ENCODE measurements around the gene GPBP1L1. TPM values are rescaled to one million over a fixed set of nuclear protein-coding genes. Genes with fewer than 3 reads are reported as not detected.

Gene GPBP1L1
- total RNA-seq, 1 experiment from 2014 or later: 110 TPM

DNA sequence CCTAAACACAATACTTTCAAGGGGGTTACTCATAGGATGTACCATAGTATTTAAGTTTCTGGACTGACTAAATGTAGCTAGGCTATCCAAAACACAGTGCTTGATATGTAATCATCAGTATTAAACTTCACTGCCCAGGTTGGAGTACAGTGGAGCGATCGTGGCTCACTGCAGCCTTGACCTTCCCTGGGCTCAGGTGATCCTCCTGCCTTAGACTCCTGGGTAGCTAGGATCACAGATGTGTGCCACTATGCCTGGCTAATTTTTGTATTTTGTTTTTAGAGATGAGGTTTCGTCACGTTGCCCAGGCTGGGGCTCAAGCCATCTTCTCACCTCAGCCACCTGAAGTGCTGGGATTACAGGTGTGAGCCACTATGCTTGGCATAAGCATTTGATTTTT lies 91.9 kb downstream of the GPBP1L1 start:
- H3K27me3 ChIP-seq (ENCODE audit: insufficient read depth, low read length): no peaks in the 10 kb centered on the region
- no peaks in the 10 kb centered on the region for H3K9me2 ChIP-seq (ENCODE audit: insufficient read depth)
- H2AFZ ChIP-seq (ENCODE audit: low read depth, low read length, poor library complexity, severe bottlenecking): no peak overlapping the region
- H3K27ac ChIP-seq (ENCODE audit: low read depth, low read length): no peak overlapping the region
- intact Hi-C loops (cut with micrococcal nuclease): no loop called here
- RAD21 ChIA-PET (ENCODE audit: low non-redundant PET in 1 of 2, low total read pairs in 2 of 2, uncharacterized antibody in 2 of 2, unreplicated experiment in 2 of 2): interaction anchor here in 1 of 2 experiments (0.7 kb wide), 1 partner anchor 350 kb away, joined by 3 read pairs; no protein-coding TSS in a partner anchor
- CTCF ChIA-PET: no interaction called here
- DNase-seq (ENCODE audit: low read depth, low spot score) (no peak), ATAC-seq (no peak)
- H3K9me3 ChIP-seq (ENCODE audit: control insufficient read depth in 1 of 2, insufficient read depth in 1 of 2, low read depth in 1 of 2, low read length in 2 of 2): no peaks in the 10 kb centered on the region
- H4K20me1 ChIP-seq (ENCODE audit: insufficient read depth): peaks cover 4% of the 10 kb centered on the region; the same call in 1 of the 2 replicates
- H3K36me3 ChIP-seq (ENCODE audit: control insufficient read depth in 1 of 2, insufficient read depth in 2 of 2, low read length in 2 of 2): peaks cover 38 to 45% of the 10 kb centered on the region in 2 experiments
- H3K79me2 ChIP-seq (ENCODE audit: insufficient read depth, low read length): peaks cover 99% of the 10 kb centered on the region
- no peak overlapping the region for H3K4me2 ChIP-seq (ENCODE audit: low read length)
- H3K9ac ChIP-seq (ENCODE audit: low read length): no peak overlapping the region
- TF ChIP-seq EGR1 (IDR thresholded peaks at IDR 0.05; ENCODE audit: low read depth) (no peak), ZFX (IDR thresholded peaks at IDR 0.05) (no peak), YY1 (IDR thresholded peaks at IDR 0.05; ENCODE audit: extremely low read depth, insufficient replicate concordance, low read depth, low read length) (no peak), TCF7L2 (IDR thresholded peaks at IDR 0.05; ENCODE audit: borderline replicate concordance, extremely low read depth, insufficient read depth, insufficient read length) (no peak), EZH2phosphoT487 (IDR thresholded peaks at IDR 0.05; ENCODE audit: borderline replicate concordance) (no peak), FOSL1 (IDR thresholded peaks at IDR 0.05; ENCODE audit: low read depth) (no peak), POLR2A (IDR thresholded peaks at IDR 0.05; ENCODE audit: borderline replicate concordance, extremely low read depth, insufficient read depth, insufficient read length) (no peak), JUND (IDR thresholded peaks at IDR 0.05) (no peak), SRF (IDR thresholded peaks at IDR 0.05; ENCODE audit: low read depth) (no peak)
- TF ChIP-seq, protein P1, sequence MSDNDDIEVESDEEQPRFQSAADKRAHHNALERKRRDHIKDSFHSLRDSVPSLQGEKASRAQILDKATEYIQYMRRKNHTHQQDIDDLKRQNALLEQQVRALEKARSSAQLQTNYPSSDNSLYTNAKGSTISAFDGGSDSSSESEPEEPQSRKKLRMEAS (IDR thresholded peaks at IDR 0.05): no peak
- TF ChIP-seq, protein P2, sequence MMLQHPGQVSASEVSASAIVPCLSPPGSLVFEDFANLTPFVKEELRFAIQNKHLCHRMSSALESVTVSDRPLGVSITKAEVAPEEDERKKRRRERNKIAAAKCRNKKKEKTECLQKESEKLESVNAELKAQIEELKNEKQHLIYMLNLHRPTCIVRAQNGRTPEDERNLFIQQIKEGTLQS (IDR thresholded peaks at IDR 0.05): no peak
- TF ChIP-seq, protein P3, sequence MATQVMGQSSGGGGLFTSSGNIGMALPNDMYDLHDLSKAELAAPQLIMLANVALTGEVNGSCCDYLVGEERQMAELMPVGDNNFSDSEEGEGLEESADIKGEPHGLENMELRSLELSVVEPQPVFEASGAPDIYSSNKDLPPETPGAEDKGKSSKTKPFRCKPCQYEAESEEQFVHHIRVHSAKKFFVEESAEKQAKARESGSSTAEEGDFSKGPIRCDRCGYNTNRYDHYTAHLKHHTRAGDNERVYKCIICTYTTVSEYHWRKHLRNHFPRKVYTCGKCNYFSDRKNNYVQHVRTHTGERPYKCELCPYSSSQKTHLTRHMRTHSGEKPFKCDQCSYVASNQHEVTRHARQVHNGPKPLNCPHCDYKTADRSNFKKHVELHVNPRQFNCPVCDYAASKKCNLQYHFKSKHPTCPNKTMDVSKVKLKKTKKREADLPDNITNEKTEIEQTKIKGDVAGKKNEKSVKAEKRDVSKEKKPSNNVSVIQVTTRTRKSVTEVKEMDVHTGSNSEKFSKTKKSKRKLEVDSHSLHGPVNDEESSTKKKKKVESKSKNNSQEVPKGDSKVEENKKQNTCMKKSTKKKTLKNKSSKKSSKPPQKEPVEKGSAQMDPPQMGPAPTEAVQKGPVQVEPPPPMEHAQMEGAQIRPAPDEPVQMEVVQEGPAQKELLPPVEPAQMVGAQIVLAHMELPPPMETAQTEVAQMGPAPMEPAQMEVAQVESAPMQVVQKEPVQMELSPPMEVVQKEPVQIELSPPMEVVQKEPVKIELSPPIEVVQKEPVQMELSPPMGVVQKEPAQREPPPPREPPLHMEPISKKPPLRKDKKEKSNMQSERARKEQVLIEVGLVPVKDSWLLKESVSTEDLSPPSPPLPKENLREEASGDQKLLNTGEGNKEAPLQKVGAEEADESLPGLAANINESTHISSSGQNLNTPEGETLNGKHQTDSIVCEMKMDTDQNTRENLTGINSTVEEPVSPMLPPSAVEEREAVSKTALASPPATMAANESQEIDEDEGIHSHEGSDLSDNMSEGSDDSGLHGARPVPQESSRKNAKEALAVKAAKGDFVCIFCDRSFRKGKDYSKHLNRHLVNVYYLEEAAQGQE (IDR thresholded peaks at IDR 0.05; ENCODE audit: low read depth): no peak
- H3K4me3 ChIP-seq (replicated peaks in 1 of 2; ENCODE audit: low read depth in 1 of 2, low read length in 2 of 2): no peak overlapping the region
- no TSS peak for BruUV-seq (replicated peaks)
- H3K4me1 ChIP-seq (ENCODE audit: control insufficient read depth in 1 of 2, insufficient read depth in 2 of 2, low read length in 2 of 2): peaks cover 0 to 3% of the 10 kb centered on the region in 2 experiments; a peak in 1 of 4 replicates
- POLR2A ChIA-PET: no interaction called here

Measured in HCT116 (cell line).